Activated gamma-delta T cell treated with anti-CD3 and anti-CD28 coated beads, Interleukin-2, amount 50 U/mL, for 16 hours (primary cell): Measurements from ENCODE around the gene CCDC40.

Experiments
- DNase-seq: peaks from one replicate; pipeline ENCODE4 v3.0.0-alpha.2; 2020; ENCODE audit warnings: low read depth

The CCDC40 gene

DNA sequence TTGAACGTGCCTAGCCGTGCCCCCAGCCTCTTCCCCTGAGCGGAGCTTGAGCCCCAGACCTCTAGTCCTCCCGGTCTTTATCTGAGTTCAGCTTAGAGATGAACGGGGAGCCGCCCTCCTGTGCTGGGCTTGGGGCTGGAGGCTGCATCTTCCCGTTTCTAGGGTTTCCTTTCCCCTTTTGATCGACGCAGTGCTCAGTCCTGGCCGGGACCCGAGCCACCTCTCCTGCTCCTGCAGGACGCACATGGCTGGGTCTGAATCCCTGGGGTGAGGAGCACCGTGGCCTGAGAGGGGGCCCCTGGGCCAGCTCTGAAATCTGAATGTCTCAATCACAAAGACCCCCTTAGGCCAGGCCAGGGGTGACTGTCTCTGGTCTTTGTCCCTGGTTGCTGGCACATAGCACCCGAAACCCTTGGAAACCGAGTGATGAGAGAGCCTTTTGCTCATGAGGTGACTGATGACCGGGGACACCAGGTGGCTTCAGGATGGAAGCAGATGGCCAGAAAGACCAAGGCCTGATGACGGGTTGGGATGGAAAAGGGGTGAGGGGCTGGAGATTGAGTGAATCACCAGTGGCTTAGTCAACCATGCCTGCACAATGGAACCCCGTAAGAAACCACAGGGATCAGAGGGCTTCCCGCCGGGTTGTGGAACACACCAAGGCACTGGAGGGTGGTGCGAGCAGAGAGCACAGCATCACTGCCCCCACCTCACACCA, 65.7 kb downstream of the CCDC40 start:
- no peak for DNase-seq

DNA sequence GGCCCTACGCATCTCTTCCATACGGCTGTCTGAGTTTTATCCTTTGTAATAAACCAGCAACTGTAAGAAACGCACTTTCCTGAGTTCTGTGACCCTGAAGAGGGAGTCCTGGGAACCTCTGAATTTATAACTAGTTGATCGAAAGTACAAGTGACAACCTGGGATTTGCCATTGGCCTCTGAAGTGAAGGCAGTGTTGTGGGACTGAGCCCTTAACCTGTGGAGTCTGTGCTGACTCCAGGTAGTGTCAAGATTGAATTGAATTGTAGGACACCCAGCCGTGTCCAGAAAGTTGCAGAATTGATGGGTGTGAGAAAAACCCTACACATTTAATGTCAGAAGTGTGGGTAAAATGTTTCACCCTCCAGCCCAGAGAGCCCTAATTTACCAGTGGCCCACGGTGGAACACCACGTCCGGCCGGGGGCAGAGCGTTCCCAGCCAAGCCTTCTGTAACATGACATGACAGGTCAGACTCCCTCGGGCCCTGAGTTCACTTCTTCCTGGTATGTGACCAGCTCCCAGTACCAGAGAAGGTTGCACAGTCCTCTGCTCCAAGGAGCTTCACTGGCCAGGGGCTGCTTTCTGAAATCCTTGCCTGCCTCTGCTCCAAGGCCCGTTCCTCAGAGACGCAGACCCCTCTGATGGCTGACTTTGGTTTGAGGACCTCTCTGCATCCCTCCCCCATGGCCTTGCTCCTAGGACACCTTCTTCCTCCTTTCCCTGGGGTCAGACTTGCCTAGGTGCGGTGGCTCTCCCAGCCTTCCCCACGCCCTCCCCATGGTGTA, 66.4 kb downstream of the CCDC40 start:
- no peak for DNase-seq

- no peak for DNase-seq
Observed at GRCh38 chr17:80103449-80104085, 67.1 kb downstream of the CCDC40 start.

- DNase-seq: no peak
Observed at GRCh38 chr17:80104321-80104955, 68.0 kb downstream of the CCDC40 start.

GRCh38 chr17:80104956-80105375, 68.5 kb downstream of the CCDC40 start:
- DNase-seq: no peak

GRCh38 chr17:80105762-80106161, 69.3 kb downstream of the CCDC40 start:
- DNase-seq: no peak

- no peak for DNase-seq
Observed at GRCh38 chr17:80106176-80106575, 69.7 kb downstream of the CCDC40 start.

DNA sequence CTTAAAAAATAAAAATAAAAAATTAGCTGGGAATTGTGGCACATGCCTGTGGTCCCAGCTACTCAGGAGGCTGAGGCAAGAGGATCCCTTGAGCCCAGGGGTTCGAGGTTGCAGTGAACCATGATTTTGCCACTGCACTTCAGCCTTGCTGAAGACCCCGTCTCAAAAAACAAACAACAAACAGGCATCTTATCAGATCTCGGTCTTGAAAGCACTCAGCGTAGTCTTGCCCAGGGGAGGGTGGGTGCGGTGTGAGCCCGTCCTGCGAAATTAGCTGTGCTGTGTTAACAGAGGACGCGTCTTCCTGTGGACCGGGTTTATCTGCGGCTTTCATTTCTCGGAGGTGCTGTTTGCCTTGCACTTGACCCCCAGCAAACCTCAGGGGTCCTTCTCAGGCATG, 70.3 kb downstream of the CCDC40 start:
- DNase-seq: no peak

DNA sequence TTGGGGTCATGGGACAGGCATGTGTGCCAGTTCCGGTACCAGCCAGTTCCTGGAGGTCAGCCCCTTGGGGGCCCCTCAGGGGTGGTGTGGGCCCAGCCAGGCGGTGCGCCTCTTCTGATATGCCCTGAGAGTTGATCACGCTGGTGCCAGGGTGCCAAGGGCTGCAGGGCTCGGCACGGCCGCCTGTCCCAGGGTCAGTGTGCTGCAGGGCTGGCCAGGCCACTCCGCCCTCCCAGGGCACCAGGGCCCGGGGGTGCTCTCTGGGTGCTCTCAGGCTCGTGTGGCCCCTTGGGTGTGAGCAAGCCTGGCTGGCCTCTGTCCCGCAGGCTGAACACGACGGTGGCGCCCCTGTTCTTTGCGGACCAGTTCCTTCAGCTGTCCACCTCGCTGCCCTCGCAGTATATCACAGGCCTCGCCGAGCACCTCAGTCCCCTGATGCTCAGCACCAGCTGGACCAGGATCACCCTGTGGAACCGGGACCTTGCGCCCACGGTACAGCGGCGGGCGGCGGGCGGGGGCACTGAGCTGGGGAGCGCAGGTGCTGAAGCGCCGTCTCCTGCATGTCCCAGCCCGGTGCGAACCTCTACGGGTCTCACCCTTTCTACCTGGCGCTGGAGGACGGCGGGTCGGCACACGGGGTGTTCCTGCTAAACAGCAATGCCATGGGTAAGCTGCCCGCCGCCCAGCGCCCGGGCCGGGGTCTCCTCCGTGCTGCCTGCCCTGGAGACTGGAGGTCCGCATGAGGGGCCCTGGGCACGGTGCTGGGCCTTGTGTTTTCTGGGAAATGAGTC, 71.0 kb downstream of the CCDC40 start:
- no peak for DNase-seq

- DNase-seq: no peak
Observed at GRCh38 chr17:80108036-80108971, 71.9 kb downstream of the CCDC40 start.

DNA sequence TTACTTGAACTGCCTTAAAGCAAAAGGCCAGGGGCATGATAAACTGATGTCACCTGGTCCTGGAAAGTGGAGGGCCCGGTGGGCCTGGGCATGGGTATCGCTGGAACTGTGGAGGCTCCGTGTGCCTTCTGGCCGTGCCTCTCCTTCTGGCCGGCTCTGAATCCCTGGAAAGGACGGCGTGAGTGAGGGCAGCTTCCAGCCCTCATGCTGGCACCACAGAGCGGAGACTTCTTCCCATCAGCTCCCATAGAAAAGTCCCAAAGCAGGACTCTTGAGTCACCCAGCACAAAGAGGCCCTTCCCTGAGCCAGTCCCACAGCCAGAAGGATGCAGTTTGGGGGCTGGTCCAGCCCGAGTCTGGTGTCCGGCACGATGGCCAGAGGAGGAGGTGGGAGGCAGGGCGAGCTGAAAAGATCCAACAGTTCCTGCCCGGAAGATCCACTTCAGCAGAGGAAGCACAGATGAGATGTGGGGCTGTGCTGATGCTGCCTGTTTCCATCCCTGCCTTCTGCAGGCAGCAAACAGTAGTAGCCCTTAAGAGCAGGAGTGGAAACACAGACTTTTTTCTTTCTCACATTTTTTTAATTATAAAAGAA, 72.7 kb downstream of the CCDC40 start:
- DNase-seq: no peak

DNA sequence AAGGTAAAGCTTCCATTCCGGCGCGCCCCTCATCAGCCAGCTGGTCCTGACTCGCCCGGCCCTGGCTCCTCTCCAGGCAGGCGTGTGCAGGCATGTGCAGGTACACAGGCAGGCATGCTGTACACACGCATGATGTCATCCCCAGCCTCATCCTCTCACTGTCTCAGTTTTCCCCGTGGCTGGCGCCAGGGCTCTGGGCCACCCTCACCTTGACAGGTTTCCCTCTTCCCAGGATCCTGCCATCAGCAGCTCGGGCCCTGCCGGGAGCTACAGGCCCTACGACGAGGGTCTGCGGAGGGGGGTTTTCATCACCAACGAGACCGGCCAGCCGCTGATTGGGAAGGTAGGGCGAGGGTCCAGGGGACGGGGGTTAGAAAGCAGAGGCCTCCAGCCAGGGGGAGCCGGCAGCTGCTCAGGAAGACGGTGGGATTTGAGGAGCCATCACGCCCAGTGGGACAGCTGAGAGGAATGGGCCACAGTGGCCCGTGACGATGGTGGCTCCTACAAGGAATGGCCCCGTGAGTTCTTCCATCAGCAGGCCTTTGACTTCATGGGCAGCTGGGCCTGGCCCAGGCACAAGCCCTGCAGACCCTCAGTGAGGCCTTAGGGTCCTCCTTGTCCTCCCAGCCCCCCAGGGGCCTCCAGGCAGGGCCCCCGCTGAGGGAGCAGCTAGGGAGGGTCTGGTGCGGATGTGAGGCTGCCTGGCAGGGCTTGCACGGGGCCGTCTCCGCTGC, 73.4 kb downstream of the CCDC40 start:
- DNase-seq: no peak

DNA sequence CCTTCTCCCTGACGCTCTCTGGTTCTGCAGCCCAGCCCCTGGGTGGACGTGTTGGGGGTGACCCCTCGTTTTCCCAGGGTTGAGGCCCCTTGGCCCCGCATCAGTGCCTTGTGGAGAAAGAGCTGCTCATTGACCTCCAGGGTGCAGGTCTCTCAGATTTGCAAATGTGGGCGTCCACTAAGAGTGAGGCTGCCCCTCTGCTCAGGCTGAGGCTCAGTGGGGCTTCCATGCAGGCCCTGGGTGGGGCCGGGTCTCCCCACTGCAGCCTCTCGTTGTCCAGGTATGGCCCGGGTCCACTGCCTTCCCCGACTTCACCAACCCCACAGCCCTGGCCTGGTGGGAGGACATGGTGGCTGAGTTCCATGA, 74.0 kb downstream of the CCDC40 start:
- DNase-seq: no peak

DNA sequence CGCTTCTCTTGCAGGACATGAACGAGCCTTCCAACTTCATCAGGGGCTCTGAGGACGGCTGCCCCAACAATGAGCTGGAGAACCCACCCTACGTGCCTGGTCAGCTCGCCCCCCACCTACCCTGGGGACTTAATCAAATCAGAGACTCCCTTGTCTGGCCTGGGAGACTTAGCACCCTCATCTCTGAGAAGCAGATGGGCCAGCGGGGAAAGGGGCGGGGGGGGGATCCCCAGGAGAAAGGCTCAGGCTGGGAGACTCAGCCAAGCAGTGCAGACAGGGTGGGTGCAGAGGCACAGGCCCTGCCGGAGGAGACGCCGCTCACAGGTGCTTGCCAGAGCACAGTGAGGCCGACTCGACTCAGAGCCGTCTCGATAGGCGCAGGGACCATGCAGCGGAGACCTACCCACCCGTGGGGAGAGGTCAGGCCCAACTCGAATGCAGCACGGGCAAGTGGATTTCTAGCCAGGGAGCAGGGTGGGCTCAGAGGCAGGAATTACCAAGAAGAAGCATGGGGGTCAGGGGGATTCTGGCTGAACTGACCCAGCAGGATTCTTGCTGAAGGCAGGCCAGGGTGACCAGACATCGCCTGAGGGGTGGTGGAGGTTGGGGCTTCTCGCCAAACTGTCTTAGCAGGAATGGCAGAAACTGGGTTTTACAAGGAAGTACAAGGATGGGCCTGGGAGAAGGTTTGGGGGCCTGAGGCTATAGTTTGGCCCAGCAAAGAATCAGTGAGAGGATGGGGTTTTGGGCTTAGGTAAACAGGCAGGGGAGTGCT, 74.7 kb downstream of the CCDC40 start:
- no peak for DNase-seq

- no peak for DNase-seq
Observed at GRCh38 chr17:80111702-80112470, 75.4 kb downstream of the CCDC40 start.

GRCh38 chr17:80112471-80113032, 76.1 kb downstream of the CCDC40 start:
- no peak for DNase-seq

DNA sequence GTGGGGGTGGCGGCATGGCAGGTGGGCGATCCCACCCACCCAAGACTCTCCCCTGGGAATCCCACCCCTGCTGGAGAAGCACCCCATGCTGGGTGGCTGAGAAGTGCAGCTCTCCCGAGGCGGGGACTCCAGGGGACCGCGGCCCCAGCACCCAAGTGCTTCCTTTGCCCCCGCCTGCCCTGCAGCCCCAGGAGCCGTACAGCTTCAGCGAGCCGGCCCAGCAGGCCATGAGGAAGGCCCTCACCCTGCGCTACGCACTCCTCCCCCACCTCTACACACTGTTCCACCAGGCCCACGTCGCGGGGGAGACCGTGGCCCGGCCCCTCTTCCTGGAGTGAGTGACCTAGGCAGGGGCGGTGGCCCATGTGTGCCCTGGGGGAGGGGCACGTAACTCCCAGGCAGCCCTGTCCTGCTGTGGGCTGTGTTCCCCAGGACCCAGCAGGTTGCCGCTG, 76.6 kb downstream of the CCDC40 start:
- DNase-seq: no peak

- DNase-seq: no peak
Observed at GRCh38 chr17:80114758-80115157, 78.3 kb downstream of the CCDC40 start.
